Renal cortical epithelial cell (primary cell): ENCODE data around the gene FASTKD2. TPM values are rescaled to one million over a fixed set of nuclear protein-coding genes. Genes with fewer than 3 reads are reported as not detected.
"Not testable (repeated sequence)": the region's sequence is repeated elsewhere in the genome, so short reads cannot be mapped to it uniquely, and the experiment has no call there.

Source experiments
- DNase-seq: peaks from one replicate; pipeline ENCODE4 v3.0.0-alpha.2; 2011; ENCODE audit warnings: low read depth
- total RNA-seq: library from RNA; depleted of rRNA; stranded (reverse); fragments of >200 nt; gene quantifications from 2 replicates; pipeline ENCODE4 v1.2.3, GENCODE V29; 2014

Gene FASTKD2
- total RNA-seq, 1 donor from 2014 or later: 65.0 TPM

- DNase-seq: peak; percentile 2
Observed at GRCh38 chr2:206790311-206790935, 25.0 kb downstream of the FASTKD2 start.

- no peak for DNase-seq
Observed at GRCh38 chr2:206792645-206793044, 27.2 kb downstream of the FASTKD2 start.

DNA sequence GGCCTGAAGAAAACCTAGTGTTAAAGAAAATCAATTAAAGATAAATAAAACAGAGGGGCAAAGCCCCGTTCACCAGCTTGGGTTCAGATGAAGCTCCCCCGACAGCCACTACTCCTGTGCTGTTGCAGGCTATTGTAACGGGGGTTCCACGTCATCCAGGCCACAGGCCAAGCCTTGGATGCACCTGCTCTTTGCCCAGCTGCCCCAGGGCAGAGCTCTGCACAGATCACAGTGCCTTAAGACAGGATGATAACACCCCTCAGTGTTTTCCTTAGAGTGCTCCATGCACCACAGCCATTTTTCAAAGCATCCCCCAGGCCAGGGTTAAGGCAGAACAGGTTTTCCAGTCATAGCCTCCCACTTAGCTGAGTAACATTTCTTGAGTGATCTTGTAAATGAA is 32.0 kb downstream of the FASTKD2 start:
- no peak for DNase-seq

DNA sequence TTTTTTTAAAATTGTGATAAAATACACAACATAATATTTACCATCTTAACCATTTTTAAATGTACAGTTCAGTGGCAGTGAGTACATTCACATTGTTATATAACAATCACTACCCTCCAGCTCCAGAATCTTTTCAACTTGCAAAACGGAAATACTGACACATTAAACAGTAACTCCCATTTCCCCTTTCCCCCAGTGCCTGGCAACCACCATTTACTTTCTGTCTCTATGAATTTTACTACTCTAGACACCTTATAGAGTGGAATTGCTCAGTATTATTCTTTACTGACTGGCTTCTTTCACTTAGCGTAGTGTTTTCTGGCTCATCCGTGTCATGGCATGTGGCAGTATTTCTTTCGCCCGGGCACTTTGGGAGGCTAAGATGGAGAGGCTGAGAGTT is 32.6 kb downstream of the FASTKD2 start:
- no peak for DNase-seq

DNA sequence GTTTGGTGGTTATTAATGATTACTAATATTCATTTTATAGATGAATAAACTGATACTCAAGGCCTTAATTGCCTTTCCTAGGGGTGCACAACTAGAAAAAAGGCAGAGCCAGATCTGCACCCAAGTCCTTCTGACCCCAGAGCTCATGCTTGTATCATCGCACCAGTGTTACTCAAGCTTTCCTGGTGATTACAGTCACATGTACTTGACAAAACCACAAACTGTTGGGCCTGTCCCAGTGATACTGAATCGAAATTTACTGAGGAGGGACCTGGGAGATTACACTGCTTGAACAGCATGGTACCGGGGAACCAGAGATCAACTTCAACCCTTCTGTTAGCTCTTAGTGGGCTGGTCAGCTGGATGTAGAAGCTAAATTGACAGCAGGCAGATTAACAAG is 33.7 kb downstream of the FASTKD2 start:
- peak; percentile 19 for DNase-seq

DNA sequence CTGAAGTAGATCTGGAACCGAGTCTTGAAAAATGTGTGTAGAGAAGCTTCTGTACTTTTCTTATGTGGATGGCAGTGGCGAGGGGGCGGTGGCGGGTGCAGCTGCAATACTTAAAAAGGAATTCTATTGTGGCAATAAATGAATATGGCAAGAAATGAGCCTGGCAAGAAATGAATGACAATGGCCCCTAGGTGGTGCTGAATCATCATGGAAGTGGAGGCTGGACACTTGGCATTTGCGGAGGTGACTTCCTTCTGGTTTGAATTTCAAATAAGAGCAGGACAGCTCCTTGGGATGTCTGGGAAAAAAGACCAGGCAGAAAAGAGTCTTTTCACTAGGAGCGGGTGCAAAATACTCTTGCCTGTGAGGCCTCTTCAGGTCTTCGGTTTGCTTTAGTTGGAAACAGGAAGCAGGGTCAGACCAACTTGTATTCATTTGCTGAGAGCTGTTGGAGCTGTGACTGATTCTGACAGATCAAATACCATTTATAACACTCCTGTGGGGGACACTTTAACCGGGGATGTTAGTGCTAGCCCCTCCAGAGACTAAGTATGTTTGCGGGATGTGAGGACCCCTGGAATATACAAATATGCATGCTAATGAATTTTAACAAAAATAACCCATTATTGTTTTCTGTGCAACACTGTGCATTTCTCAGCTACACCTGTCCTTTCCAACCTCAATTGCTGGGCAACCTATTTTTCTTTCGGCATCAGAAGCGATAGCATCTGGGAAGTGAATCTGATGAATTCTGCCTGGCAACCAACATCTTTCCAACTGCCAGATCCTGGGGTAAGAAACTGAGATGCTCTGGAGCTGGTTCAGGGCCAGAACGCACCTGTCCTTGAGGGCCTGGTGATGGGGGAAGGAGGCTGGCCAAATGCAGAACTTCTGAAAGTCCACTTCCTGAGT is 35.4 kb downstream of the FASTKD2 start:
- peak; percentile 68 for DNase-seq

DNA sequence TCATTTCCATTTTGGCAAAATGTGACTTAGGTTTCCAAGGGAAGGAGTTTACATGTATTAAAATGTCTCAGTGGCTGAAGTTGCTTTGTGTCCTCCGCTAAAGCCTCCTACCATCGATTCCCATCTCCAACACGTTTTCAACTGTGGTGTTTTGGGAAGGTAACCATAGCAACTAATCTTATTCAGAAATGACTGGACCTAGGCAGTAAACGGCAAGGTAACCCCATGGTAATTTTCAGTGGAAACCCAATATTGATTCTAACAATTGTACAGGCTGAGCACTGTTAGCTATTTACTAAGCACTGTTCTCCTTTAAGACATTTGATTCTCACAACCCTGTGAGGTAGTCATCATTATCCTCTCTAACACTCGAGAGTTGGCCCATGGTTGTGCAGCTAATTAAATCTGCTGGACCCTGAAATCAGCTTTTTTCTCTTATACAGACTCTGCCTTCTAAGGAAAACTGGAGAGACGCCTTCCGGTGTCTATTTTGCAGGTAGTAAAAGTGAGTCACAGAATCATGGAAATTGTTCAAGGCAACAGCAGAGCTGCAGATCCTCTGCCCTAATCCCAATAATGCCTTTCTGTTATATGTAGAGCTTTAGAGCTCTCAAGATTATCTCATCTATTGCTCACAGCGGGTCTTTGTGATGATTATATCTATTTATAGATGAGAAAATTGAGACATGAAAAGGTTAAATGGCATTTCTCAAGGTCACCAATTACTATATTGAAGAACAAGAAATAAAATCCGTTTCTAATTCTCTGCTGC is 36.2 kb downstream of the FASTKD2 start:
- DNase-seq: no peak

DNA sequence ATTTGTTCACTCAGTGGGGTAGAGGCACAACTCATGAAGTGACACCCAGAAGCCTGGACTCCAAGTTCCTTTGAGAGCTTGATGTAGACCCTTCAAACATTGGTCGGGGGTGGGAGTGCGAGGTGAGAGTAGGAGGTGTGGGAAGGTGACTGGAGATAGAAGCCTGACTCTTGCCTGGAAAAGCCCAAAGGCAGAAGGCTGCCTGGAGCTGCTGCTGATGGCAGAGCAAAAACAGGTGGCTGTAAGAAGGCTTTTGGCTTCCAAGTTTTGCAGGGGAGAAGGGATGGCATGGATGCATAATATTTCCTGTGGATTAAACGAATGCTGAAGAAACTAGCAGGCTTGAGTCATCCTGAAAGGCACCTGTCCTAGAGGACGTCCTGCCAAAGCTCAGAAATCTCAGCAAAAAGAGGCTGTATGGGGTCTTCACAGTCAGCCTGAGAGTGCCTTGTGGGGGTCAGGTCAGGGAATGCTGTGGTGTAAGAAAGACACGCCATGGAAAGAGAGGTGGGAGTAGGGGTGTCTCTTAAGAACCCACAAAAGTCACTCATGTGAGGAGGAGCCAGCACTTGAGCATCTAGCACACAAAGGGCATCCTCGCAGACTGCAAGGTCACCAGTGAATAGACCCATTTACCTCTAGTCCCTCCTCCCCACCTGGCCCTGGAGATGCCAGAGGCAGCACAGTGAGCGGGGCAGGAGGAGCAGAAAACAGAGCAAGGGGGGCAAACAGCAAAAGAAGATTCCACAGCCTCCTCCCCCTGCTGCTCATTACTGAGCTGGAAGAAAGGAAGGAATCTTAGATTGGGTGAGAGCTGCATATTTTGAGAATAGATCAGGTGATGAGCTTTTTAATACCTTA is 37.5 kb downstream of the FASTKD2 start:
- DNase-seq: no peak

DNA sequence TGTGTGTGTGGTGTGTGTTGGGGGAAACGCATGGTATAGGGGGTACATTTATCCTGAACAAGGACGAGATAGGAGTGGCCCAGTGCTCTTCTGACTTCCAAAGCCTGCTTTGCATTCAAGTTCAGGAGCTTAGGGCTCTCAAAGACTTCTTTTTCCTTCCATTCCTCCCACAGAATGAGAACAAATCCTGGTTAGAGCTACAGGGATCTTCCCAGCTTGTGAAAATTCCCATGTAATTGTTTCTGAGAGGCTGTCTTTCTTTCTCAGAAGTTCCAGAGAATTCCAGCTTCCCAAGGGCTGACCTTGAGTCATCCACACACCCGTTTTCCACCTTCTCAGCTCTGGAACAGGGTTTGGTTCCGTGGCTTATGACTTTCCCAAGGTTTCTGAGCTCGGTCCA is 38.9 kb downstream of the FASTKD2 start:
- DNase-seq: peak; percentile 4

DNA sequence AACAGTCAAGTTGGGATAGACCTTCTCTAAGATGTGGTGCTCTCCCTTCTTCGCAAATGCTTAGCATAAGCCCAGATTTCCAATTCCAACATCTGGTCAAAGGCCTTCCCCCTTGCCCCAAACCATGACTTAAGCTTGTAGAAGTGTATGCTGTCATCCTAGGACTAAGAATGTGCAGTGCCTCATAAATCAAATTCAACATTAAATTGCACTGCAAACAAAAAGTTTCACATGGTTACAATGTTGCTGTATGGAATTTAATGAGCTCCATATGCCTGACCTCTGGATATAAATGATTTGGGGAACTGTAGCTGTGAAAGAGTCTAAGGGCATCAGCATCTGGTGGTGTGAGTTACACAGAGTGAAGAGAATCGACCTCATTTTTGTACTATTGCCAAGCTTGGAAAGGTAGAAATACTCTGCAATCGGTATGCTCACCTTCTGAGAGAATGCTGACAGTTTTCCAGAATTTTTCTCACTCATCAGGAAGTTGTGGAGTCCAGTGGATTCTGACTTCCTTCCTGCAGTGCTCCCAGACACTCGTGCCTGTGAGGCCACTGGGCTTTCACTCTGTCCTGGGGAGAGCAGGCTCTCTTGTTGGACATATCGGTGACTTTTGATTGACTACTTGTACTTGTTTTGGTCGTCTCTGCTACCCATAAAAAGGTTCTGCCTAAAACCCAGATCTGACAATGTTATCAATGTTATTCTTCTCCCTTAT is 40.6 kb downstream of the FASTKD2 start:
- DNase-seq: no peak

GRCh38 chr2:206807624-206808023 is 42.2 kb downstream of the FASTKD2 start:
- not testable (repeated sequence) for DNase-seq

DNA sequence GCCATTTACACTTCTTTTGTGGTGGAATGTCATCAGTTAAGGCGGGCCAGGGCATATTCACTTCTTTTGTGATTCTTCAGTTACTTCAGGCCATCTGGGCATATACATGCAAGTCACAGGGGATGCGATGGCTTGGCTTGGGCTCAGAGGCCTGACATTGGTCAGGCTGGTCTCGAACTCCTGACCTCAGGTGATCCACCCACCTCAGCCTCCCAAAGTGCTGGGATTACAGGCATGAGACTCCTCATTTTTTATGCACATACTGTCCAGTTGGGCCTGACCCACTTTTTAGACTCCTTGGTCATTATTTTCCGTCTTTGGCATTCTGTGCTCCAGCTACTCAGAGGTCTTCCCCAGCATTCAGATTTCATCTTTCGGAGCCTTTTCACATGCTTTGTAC is 47.1 kb downstream of the FASTKD2 start:
- not testable (repeated sequence) for DNase-seq

DNA sequence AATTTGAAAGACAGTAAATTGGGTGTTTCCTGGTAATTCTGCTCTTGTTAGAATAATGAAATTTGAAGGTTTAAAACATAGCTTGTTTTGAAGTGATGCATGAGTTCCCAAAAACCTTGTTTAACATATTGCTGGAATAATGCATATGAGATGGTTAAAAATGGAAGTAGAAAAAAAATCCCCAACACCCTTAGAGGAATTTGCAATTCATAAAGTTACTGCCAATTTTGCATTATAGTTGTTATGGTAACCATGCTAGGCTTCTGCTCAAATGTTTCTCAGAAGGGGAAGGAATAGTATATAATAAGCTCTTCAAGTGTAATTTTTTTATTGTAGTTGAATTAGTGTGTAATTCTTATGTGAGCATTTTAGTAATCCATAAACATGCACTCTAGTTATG is 49.1 kb downstream of the FASTKD2 start:
- no peak for DNase-seq

DNA sequence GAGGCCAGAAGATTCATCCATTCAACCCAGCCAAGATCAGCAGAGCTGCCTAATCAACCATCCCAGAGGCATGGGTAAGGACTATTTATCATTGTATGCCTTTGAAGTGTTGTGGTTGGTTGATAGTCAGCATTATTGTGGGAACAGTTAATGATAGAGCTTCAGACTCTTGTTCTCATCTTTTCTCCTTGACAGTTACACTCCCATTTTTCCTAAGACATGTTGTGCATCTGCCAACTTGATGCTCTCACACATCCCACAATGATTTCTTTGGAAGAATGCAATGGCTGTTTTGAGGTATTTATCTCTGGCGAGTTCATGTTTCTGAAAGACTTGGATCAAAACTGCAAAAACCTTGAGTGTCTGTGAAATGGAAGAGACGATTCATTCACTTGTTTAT is 55.4 kb downstream of the FASTKD2 start:
- DNase-seq: peak; percentile 1

DNA sequence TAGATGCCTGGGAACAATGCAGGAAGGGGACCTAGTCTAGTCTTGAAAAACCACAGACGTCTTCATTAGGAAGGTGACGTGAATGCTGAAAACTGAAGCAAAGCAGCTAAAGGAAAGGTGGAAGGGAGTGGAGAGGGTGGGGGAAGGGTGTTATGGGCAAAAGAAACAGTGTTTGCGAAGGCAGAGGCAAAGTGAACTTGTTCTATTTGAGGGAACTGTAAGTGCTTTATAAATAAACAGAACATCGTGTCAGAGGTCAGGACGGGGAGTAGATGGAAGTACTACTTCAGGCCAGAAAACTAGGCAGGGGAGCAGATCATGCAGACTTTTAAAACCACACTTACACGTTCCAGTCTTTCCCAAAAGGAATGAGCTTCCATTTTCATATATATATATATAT is 57.8 kb downstream of the FASTKD2 start:
- no peak for DNase-seq

- DNase-seq: peak; percentile 1
Observed at GRCh38 chr2:206824087-206824618, 58.7 kb downstream of the FASTKD2 start.

DNA sequence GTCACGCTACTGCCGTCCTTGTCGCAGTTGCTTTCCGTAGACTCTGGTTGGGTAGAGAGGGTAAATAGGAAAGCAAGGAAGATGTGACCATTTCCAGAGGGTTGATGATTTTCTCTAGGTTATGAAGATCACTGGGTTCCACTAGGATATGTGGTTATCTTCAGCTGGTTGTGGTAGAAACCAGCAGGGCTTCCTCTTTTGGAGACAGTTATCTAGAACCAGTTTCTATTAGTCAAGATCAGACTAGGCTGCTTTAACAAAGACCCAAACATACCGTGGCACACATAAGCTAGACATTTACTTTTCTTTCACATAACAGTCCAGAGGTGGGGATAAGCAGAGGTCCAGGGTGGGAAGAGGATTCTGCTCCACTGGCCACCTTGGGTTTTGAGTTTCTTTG is 59.6 kb downstream of the FASTKD2 start:
- DNase-seq: no peak

DNA sequence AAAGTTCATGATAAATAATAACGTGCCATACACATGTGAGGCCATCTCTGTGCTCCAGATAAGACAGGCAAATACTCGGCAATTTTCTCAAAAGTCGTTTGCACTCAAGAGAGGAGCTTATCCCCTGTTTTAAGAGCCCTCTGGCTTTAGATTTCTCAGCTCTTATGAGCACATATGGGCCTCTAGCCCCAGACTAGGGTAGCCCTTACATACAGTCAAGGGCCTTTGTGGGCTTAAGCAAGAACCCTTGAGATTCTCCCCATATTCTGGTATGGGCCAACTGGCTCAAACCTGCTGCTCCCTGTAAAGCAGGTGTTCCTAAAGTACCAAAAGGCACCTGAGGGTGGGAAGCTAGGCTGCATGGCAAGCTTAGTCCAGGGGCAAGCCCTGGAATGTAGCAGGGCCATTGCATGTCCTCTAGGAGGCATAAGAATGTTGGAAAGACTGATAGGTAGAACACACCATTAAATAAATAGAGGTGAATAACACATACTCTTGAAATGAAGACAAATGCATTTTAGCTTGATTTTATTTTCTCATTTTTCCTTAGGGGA is 66.1 kb downstream of the FASTKD2 start:
- no peak for DNase-seq

GRCh38 chr2:206832873-206833272 is 67.5 kb downstream of the FASTKD2 start:
- DNase-seq: no peak

- DNase-seq: no peak
Observed at GRCh38 chr2:206833291-206833690, 67.9 kb downstream of the FASTKD2 start.
